GM12801 (cell line): ENCODE data around the gene LRP5.

Experiments used
- TF ChIP-seq, protein P1 (sequence below): IDR thresholded peaks from one replicate; pipeline ENCODE4 v1.5.1; 2011; ENCODE audit warnings: control low read depth; ENCODE audit not compliant: insufficient read length; ENCODE audit errors: extremely low read depth

Gene LRP5

DNA sequence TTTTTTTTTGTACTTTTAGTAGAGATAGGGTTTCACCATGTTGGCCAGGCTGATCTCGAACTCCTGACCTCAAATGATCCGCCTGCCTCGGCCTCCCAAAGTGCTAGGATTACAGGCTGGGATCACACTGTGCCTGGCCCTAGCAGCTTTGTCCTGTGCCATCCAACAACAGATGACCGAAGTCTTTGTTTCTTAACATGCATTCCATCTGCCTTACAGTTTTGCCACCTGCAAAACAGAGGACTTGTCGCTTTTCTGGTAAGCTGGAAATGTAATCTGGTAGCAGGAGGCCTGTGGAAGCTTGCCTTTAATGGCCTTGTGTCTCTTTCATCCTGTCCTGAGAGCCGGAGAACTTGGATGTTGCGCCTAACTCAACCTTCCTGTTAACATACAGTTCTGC lies 89.5 kb downstream of the LRP5 start:
- TF ChIP-seq, protein P1, sequence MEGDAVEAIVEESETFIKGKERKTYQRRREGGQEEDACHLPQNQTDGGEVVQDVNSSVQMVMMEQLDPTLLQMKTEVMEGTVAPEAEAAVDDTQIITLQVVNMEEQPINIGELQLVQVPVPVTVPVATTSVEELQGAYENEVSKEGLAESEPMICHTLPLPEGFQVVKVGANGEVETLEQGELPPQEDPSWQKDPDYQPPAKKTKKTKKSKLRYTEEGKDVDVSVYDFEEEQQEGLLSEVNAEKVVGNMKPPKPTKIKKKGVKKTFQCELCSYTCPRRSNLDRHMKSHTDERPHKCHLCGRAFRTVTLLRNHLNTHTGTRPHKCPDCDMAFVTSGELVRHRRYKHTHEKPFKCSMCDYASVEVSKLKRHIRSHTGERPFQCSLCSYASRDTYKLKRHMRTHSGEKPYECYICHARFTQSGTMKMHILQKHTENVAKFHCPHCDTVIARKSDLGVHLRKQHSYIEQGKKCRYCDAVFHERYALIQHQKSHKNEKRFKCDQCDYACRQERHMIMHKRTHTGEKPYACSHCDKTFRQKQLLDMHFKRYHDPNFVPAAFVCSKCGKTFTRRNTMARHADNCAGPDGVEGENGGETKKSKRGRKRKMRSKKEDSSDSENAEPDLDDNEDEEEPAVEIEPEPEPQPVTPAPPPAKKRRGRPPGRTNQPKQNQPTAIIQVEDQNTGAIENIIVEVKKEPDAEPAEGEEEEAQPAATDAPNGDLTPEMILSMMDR, result no peak

GRCh38 chr11:68402355-68403031 lies 90.1 kb downstream of the LRP5 start:
- TF ChIP-seq, protein P1, result no peak

- TF ChIP-seq, protein P1, result no peak
These were observed 91.0 kb downstream of the LRP5 start for GRCh38 chr11:68403424-68403823.

- TF ChIP-seq, protein P1, result no peak
These were observed 91.4 kb downstream of the LRP5 start for GRCh38 chr11:68403831-68404230.

DNA sequence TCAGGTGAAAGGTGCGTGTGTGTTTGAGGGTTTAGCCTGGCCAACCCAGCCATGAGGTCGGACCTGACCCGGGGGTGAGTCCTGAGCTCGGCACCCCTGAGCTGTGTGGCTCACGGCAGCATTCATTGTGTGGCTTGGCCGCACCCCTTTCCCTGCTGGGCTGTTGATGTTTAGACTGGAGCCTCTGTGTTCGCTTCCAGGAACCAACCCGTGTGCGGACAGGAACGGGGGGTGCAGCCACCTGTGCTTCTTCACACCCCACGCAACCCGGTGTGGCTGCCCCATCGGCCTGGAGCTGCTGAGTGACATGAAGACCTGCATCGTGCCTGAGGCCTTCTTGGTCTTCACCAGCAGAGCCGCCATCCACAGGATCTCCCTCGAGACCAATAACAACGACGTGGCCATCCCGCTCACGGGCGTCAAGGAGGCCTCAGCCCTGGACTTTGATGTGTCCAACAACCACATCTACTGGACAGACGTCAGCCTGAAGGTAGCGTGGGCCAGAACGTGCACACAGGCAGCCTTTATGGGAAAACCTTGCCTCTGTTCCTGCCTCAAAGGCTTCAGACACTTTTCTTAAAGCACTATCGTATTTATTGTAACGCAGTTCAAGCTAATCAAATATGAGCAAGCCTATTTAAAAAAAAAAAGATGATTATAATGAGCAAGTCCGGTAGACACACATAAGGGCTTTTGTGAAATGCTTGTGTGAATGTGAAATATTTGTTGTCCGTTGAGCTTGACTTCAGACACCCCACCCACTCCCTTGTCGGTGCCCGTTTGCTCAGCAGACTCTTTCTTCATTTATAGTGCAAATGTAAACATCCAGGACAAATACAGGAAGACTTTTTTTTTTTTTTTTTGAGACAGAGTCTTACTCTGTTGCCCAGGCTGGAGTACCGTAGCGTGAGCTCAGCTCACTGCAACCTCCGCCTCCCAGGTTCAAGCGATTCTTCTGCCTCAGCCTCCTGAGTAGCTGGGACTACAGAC lies 94.2 kb downstream of the LRP5 start:
- TF ChIP-seq, protein P1, result no peak

GRCh38 chr11:68408512-68408911 lies 96.1 kb downstream of the LRP5 start:
- TF ChIP-seq, protein P1, result no peak

DNA sequence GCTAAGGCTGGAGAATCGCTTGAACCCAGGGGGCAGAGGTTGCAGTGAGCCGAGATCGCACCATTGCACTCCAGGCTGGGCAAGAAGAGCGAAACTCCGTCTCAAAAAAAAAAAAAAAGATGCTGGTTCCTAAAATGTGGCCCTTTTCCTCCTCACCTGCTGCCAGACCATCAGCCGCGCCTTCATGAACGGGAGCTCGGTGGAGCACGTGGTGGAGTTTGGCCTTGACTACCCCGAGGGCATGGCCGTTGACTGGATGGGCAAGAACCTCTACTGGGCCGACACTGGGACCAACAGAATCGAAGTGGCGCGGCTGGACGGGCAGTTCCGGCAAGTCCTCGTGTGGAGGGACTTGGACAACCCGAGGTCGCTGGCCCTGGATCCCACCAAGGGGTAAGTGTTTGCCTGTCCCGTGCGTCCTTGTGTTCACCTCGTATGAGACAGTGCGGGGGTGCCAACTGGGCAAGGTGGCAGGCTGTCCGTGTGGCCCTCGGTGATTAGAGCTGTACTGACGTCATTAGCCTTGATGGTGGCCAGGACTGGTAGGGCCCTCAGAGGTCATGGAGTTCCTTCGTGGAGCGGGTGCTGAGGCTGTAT lies 97.5 kb downstream of the LRP5 start:
- TF ChIP-seq, protein P1, result no peak
